Activated CD4-positive, alpha-beta T cell treated with anti-CD3 and anti-CD28 coated beads for 36 hours (primary cell): ENCODE measurements around the gene NAP1L1. TPM values are rescaled to one million over a fixed set of nuclear protein-coding genes. Genes with fewer than 3 reads are reported as not detected.

Source experiments
- ATAC-seq: fragments of 200-7000 bp; cut with Tn5 transposase; one replicate; pipeline ENCODE4 v1.10.0; 2021; ENCODE audit warnings: mild to moderate bottlenecking, moderate library complexity
- CTCF ChIA-PET: fragments of 350-600 bp; sonication (Branson Sonifier 250); formaldehyde crosslinking; loops from one replicate; lab custom pipeline; 2021; ENCODE audit warnings: antibody characterized with exemption; lab: Charles Lee
- POLR2A ChIA-PET: fragments of 350-600 bp; sonication (Branson Sonifier 250); formaldehyde crosslinking; loops from one replicate; lab custom pipeline; 2021; ENCODE audit warnings: antibody characterized with exemption, inconsistent platforms; lab: Charles Lee
- DNase-seq: peaks from one replicate; pipeline ENCODE4 v3.0.0-alpha.2; 2020
- H3K27ac Mint-ChIP-seq: one replicate; pipeline ENCODE4 v1.8.0; 2021; ENCODE audit warnings: mixed read lengths
- H3K27me3 Mint-ChIP-seq: one replicate; pipeline ENCODE4 v1.8.0; 2021; ENCODE audit warnings: mixed read lengths
- H3K36me3 Mint-ChIP-seq: one replicate; pipeline ENCODE4 v1.8.0; 2021; ENCODE audit warnings: low read depth, mixed read lengths
- H3K4me1 Mint-ChIP-seq: one replicate; pipeline ENCODE4 v1.8.0; 2021; ENCODE audit warnings: mixed read lengths
- H3K4me3 Mint-ChIP-seq: one replicate; pipeline ENCODE4 v1.8.0; 2021; ENCODE audit warnings: mild to moderate bottlenecking, moderate library complexity, mixed read lengths
- H3K9me3 Mint-ChIP-seq: one replicate; pipeline ENCODE4 v1.8.0; 2021; ENCODE audit warnings: low read depth, mixed read lengths
- intact Hi-C, 2 experiments: fragments of 100-400 bp; cut with DNase I in 1 of 2; cut with micrococcal nuclease in 1 of 2; formaldehyde crosslinking; loops; one replicate each; pipeline versions ENCODE4 v1.14.2 to v1.15.1; 2022 to 2024; cut with DNase I, micrococcal nuclease
- total RNA-seq, 2 experiments: library from RNA; stranded (reverse); gene quantifications; one replicate each; pipeline ENCODE4 v1.2.3, GENCODE V29; 2021

The NAP1L1 gene
- total RNA-seq, 2 experiments from 2014 or later: 959 to 1,004 TPM

GRCh38 chr12:76030341-76031080 lies 54.0 kb downstream of the NAP1L1 start:
- CTCF ChIA-PET: interaction anchor here (0.7 to 4.0 kb wide), 13 partner anchors 10 to 546 kb away, joined by 3 to 19 read pairs (median 5); no protein-coding TSS in a partner anchor
- peak overlapping the region; percentile 96 for H3K27ac Mint-ChIP-seq
- intact Hi-C loops: loop anchor here (1.0 to 10.0 kb wide), 16 partner anchors 10 to 1343 kb away; partner anchors contain the start of genes BBS10 (in 2 of the 2), CAPS2 (in 1 of the 2), GLIPR1 (in 1 of the 2) and GLIPR1L1 (in 1 of the 2)
- ATAC-seq: no peak
- POLR2A ChIA-PET: interaction anchor here (0.6 to 3.5 kb wide), 9 partner anchors 10 to 519 kb away, joined by 3 to 45 read pairs (median 6); partner anchors contain the start of genes KRR1 and NAP1L1
- no peaks in the 10 kb centered on the region for H3K27me3 Mint-ChIP-seq
- H3K9me3 Mint-ChIP-seq: no peaks in the 10 kb centered on the region
- H3K36me3 Mint-ChIP-seq: peaks cover 37% of the 10 kb centered on the region
- H3K4me1 Mint-ChIP-seq: peaks cover 40% of the 10 kb centered on the region
- DNase-seq: peak; percentile 68
- H3K4me3 Mint-ChIP-seq: peak overlapping the region; percentile 99

GRCh38 chr12:76029982-76030340 lies 54.5 kb downstream of the NAP1L1 start:
- POLR2A ChIA-PET: interaction anchor here (1.0 to 3.5 kb wide), 3 partner anchors 9 to 96 kb away, joined by 6 to 45 read pairs (median 8); no protein-coding TSS in a partner anchor
- CTCF ChIA-PET: interaction anchor here (0.7 to 4.0 kb wide), 7 partner anchors 9 to 545 kb away, joined by 3 to 19 read pairs (median 3); no protein-coding TSS in a partner anchor
- peak; percentile 44 for DNase-seq
- Mint-ChIP-seq H3K9me3 (no peaks in the 10 kb centered on the region), H3K4me1 (peaks cover 45% of the 10 kb centered on the region), H3K27me3 (no peaks in the 10 kb centered on the region), H3K36me3 (peaks cover 38% of the 10 kb centered on the region), H3K4me3 (peak overlapping the region; percentile 99), H3K27ac (peak overlapping the region; percentile 96)
- intact Hi-C loops: loop anchor here (2.0 to 10.0 kb wide), 7 partner anchors 291 to 1343 kb away; partner anchors contain the start of genes BBS10 (in 1 of the 2), CAPS2 (in 1 of the 2), GLIPR1 (in 1 of the 2) and GLIPR1L1 (in 1 of the 2)
- ATAC-seq: no peak

GRCh38 chr12:76028571-76029277 lies 55.8 kb downstream of the NAP1L1 start:
- no peak for ATAC-seq
- Mint-ChIP-seq H3K27me3 (no peaks in the 10 kb centered on the region), H3K4me3 (peak overlapping the region; percentile 99), H3K9me3 (no peaks in the 10 kb centered on the region), H3K4me1 (peaks cover 50% of the 10 kb centered on the region), H3K27ac (peak overlapping the region; percentile 96), H3K36me3 (peaks cover 38% of the 10 kb centered on the region)
- ChIA-PET CTCF (interaction anchor here (1.2 to 4.0 kb wide), 4 partner anchors 8 to 544 kb away, joined by 3 to 19 read pairs (median 4); no protein-coding TSS in a partner anchor), POLR2A (interaction anchor here (3.5 kb wide), 1 partner anchor 8 kb away, joined by 45 read pairs; no protein-coding TSS in a partner anchor)
- DNase-seq: no peak
- intact Hi-C loops: no loop called here

GRCh38 chr12:76026643-76027063 lies 57.8 kb downstream of the NAP1L1 start:
- Mint-ChIP-seq H3K9me3 (no peaks in the 10 kb centered on the region), H3K27me3 (no peaks in the 10 kb centered on the region), H3K4me1 (peaks cover 37% of the 10 kb centered on the region), H3K27ac (peak overlapping the region; percentile 39), H3K36me3 (peaks cover 38% of the 10 kb centered on the region), H3K4me3 (peak overlapping the region; percentile 9)
- DNase-seq: no peak
- intact Hi-C loops: no loop called here
- ATAC-seq: no peak
- POLR2A ChIA-PET: no interaction called here
- CTCF ChIA-PET: interaction anchor here (0.6 to 0.8 kb wide), 2 partner anchors 129 to 693 kb away, joined by 3 read pairs; no protein-coding TSS in a partner anchor

GRCh38 chr12:76025601-76026575 lies 58.6 kb downstream of the NAP1L1 start:
- DNase-seq: no peak
- CTCF ChIA-PET: interaction anchor here (0.8 kb wide), 1 partner anchor 128 kb away, joined by 3 read pairs; no protein-coding TSS in a partner anchor
- peaks cover 44% of the 10 kb centered on the region for H3K4me1 Mint-ChIP-seq
- POLR2A ChIA-PET: interaction anchor here (0.9 kb wide), 1 partner anchor 56 kb away, joined by 3 read pairs; no protein-coding TSS in a partner anchor
- no peak overlapping the region for H3K27ac Mint-ChIP-seq
- no peaks in the 10 kb centered on the region for H3K9me3 Mint-ChIP-seq
- ATAC-seq: no peak
- intact Hi-C loops: no loop called here
- peaks cover 38% of the 10 kb centered on the region for H3K36me3 Mint-ChIP-seq
- no peak overlapping the region for H3K4me3 Mint-ChIP-seq
- no peaks in the 10 kb centered on the region for H3K27me3 Mint-ChIP-seq

GRCh38 chr12:76024942-76025600 lies 59.4 kb downstream of the NAP1L1 start:
- ChIA-PET POLR2A (interaction anchor here (0.9 kb wide), 1 partner anchor 57 kb away, joined by 3 read pairs; no protein-coding TSS in a partner anchor), CTCF (interaction anchor here (1.0 kb wide), 1 partner anchor 13 kb away, joined by 3 read pairs; no protein-coding TSS in a partner anchor)
- intact Hi-C loops: loop anchor here in 1 of 2 experiments (5.0 kb wide), 1 partner anchor 633 kb away; the partner anchor contains the start of gene GLIPR1L2
- peaks cover 48% of the 10 kb centered on the region for H3K4me1 Mint-ChIP-seq
- DNase-seq: no peak
- H3K36me3 Mint-ChIP-seq: peaks cover 31% of the 10 kb centered on the region
- no peaks in the 10 kb centered on the region for H3K9me3 Mint-ChIP-seq
- no peak overlapping the region for H3K27ac Mint-ChIP-seq
- H3K4me3 Mint-ChIP-seq: no peak overlapping the region
- no peak for ATAC-seq
- H3K27me3 Mint-ChIP-seq: no peaks in the 10 kb centered on the region

- intact Hi-C loops: loop anchor here in 1 of 2 experiments (5.0 kb wide), 1 partner anchor 632 kb away; the partner anchor contains the start of gene GLIPR1L2
- Mint-ChIP-seq H3K4me1 (peaks cover 56% of the 10 kb centered on the region), H3K27ac (no peak overlapping the region), H3K4me3 (no peak overlapping the region), H3K9me3 (no peaks in the 10 kb centered on the region), H3K36me3 (peaks cover 25% of the 10 kb centered on the region), H3K27me3 (no peaks in the 10 kb centered on the region)
- DNase-seq: no peak
- CTCF ChIA-PET: interaction anchor here (1.0 kb wide), 1 partner anchor 13 kb away, joined by 3 read pairs; no protein-coding TSS in a partner anchor
- POLR2A ChIA-PET: no interaction called here
- ATAC-seq: no peak
Measured at GRCh38 chr12:76024102-76024781, 60.2 kb downstream of the NAP1L1 start.

- CTCF ChIA-PET: no interaction called here
- Mint-ChIP-seq H3K4me1 (peaks cover 56% of the 10 kb centered on the region), H3K36me3 (peaks cover 15% of the 10 kb centered on the region), H3K9me3 (no peaks in the 10 kb centered on the region), H3K27ac (no peak overlapping the region), H3K27me3 (no peaks in the 10 kb centered on the region), H3K4me3 (no peak overlapping the region)
- POLR2A ChIA-PET: interaction anchor here (0.6 kb wide), 1 partner anchor 88 kb away, joined by 3 read pairs; no protein-coding TSS in a partner anchor
- ATAC-seq (no peak), DNase-seq (no peak)
- intact Hi-C loops: loop anchor here in 1 of 2 experiments (5.0 kb wide), 1 partner anchor 631 kb away; the partner anchor contains the start of gene GLIPR1L2
Measured at GRCh38 chr12:76023069-76023690, 61.3 kb downstream of the NAP1L1 start.

GRCh38 chr12:76022506-76022905 lies 62.0 kb downstream of the NAP1L1 start:
- no peak for DNase-seq
- ChIA-PET CTCF (interaction anchor here (1.0 to 1.3 kb wide), 2 partner anchors 11 to 88 kb away, joined by 3 to 5 read pairs; no protein-coding TSS in a partner anchor), POLR2A (no interaction called here)
- no peak for ATAC-seq
- intact Hi-C loops: loop anchor here in 1 of 2 experiments (5.0 kb wide), 1 partner anchor 630 kb away; the partner anchor contains the start of gene GLIPR1L2
- Mint-ChIP-seq H3K27ac (no peak overlapping the region), H3K9me3 (no peaks in the 10 kb centered on the region), H3K4me3 (no peak overlapping the region), H3K4me1 (peaks cover 57% of the 10 kb centered on the region), H3K36me3 (peaks cover 15% of the 10 kb centered on the region), H3K27me3 (no peaks in the 10 kb centered on the region)
